H9 (cell line): ENCODE measurements around the gene LETM1. TPM values are rescaled to one million over a fixed set of nuclear protein-coding genes. Genes with fewer than 3 reads are reported as not detected.

Experiments used
- DNase-seq: peaks from one replicate; pipeline ENCODE4 v3.0.0-alpha.2; 2017
- H2AFZ ChIP-seq: one replicate; pipeline ENCODE4 v1.6.1; 2013; ENCODE audit warnings: mild to moderate bottlenecking, low read length, control low read depth, moderate library complexity
- H2AK5ac ChIP-seq: 2 replicates; pipeline ENCODE4 v1.6.1; 2013; ENCODE audit warnings: low read length, control low read depth, mixed read lengths; ENCODE audit not compliant: insufficient read length
- H2BK120ac ChIP-seq: one replicate; pipeline ENCODE4 v1.6.1; 2013; ENCODE audit warnings: low read depth, mild to moderate bottlenecking, low read length, control low read depth, inconsistent platforms; ENCODE audit not compliant: poor library complexity, severe bottlenecking
- H2BK12ac ChIP-seq: 2 replicates; pipeline ENCODE4 v1.6.1; 2013; ENCODE audit warnings: low read length, control low read depth, mixed read lengths, low read depth; ENCODE audit not compliant: insufficient read length
- H2BK15ac ChIP-seq: 2 replicates; pipeline ENCODE4 v1.6.1; 2013; ENCODE audit warnings: low read depth, low read length, control low read depth
- H2BK20ac ChIP-seq: one replicate; pipeline ENCODE4 v1.6.1; 2013; ENCODE audit warnings: low read depth, mild to moderate bottlenecking, low read length, control low read depth, inconsistent platforms; ENCODE audit not compliant: poor library complexity, severe bottlenecking
- H2BK5ac ChIP-seq: 2 replicates; pipeline ENCODE4 v1.6.1; 2013; ENCODE audit warnings: low read length, control low read depth, mixed read lengths; ENCODE audit not compliant: insufficient read length
- H3K14ac ChIP-seq: 2 replicates; pipeline ENCODE4 v1.6.1; 2013; ENCODE audit warnings: low read length, control low read depth; ENCODE audit not compliant: insufficient read depth
- H3K18ac ChIP-seq: 2 replicates; pipeline ENCODE4 v1.6.1; 2013; ENCODE audit warnings: low read depth, mild to moderate bottlenecking, mixed read lengths, low read length, control low read depth; ENCODE audit not compliant: insufficient read length
- H3K23ac ChIP-seq: 2 replicates; pipeline ENCODE4 v1.6.1; 2013; ENCODE audit warnings: low read length, control low read depth, mixed read lengths, low read depth; ENCODE audit not compliant: insufficient read length
- H3K23me2 ChIP-seq: 2 replicates; pipeline ENCODE4 v1.6.1; 2013; ENCODE audit warnings: low read depth, mild to moderate bottlenecking, mixed read lengths, low read length, control low read depth; ENCODE audit not compliant: insufficient read length, poor library complexity, severe bottlenecking
- H3K27ac ChIP-seq: 2 replicates; pipeline ENCODE4 v1.5.1; 2013; ENCODE audit warnings: low read length, control low read depth, mixed read lengths, low read depth; ENCODE audit not compliant: insufficient read length
- H3K27me3 ChIP-seq: 2 replicates; pipeline ENCODE4 v1.6.1; 2013; ENCODE audit warnings: low read length, control low read depth, inconsistent platforms; ENCODE audit not compliant: insufficient read depth
- H3K4ac ChIP-seq: 2 replicates; pipeline ENCODE4 v1.6.1; 2013; ENCODE audit warnings: low read depth, mild to moderate bottlenecking, control low read depth, inconsistent platforms, low read length, moderate library complexity
- H3K4me1 ChIP-seq: 2 replicates; pipeline ENCODE4 v1.6.1; 2013; ENCODE audit warnings: low read length, control low read depth, inconsistent platforms; ENCODE audit not compliant: insufficient read depth
- H3K4me2 ChIP-seq: 2 replicates; pipeline ENCODE4 v1.6.1; 2013; ENCODE audit warnings: low read length, control low read depth, mixed read lengths; ENCODE audit not compliant: insufficient read length, insufficient read depth
- H3K56ac ChIP-seq: 2 replicates; pipeline ENCODE4 v1.6.1; 2013; ENCODE audit warnings: low read depth, mild to moderate bottlenecking, mixed read lengths, low read length, control low read depth; ENCODE audit not compliant: insufficient read length
- H3K79me1 ChIP-seq: 2 replicates; pipeline ENCODE4 v1.6.1; 2013; ENCODE audit warnings: low read depth, mild to moderate bottlenecking, moderate library complexity, low read length, control low read depth, inconsistent platforms; ENCODE audit not compliant: insufficient read depth, poor library complexity, severe bottlenecking
- H3K79me2 ChIP-seq: 2 replicates; pipeline ENCODE4 v1.6.1; 2013; ENCODE audit warnings: low read length, control low read depth, inconsistent platforms; ENCODE audit not compliant: insufficient read depth
- H3K9ac ChIP-seq: 2 replicates; pipeline ENCODE4 v1.6.1; 2013; ENCODE audit warnings: low read length, control low read depth, mixed read lengths; ENCODE audit not compliant: insufficient read length; ENCODE audit errors: extremely low read depth
- H3K9me3 ChIP-seq: one replicate; pipeline ENCODE4 v1.6.1; 2013; ENCODE audit warnings: low read depth, low read length, inconsistent platforms; ENCODE audit not compliant: control insufficient read depth
- H3T11ph ChIP-seq: one replicate; pipeline ENCODE4 v1.6.1; 2013; ENCODE audit warnings: mild to moderate bottlenecking, low read length, control low read depth, inconsistent platforms
- H4K20me1 ChIP-seq: one replicate; pipeline ENCODE4 v1.6.1; 2013; ENCODE audit not compliant: control insufficient read depth, insufficient read length, insufficient read depth
- H4K5ac ChIP-seq: 2 replicates; pipeline ENCODE4 v1.6.1; 2013; ENCODE audit warnings: low read depth, mild to moderate bottlenecking, mixed read lengths, low read length, control low read depth; ENCODE audit not compliant: insufficient read length
- H4K8ac ChIP-seq: replicated peaks from 2 replicates; pipeline ENCODE4 v1.6.1; 2013; ENCODE audit warnings: low read length, control low read depth, mixed read lengths, low read depth; ENCODE audit not compliant: insufficient read length
- H4K91ac ChIP-seq: 2 replicates; pipeline ENCODE4 v1.6.1; 2013; ENCODE audit warnings: low read depth, mild to moderate bottlenecking, moderate library complexity, mixed read lengths, low read length, control low read depth; ENCODE audit not compliant: insufficient read length
- H3K27ac Mint-ChIP-seq, 3 experiments: 2 replicates in 2 of 3; 3 replicates in 1 of 3; pipeline ENCODE4 v1.8.0; 2020 to 2021; ENCODE audit warnings: mixed read lengths in 3 of 3, mild to moderate bottlenecking in 1 of 3, moderate library complexity in 1 of 3
- H3K27me3 Mint-ChIP-seq: 2 replicates; pipeline ENCODE4 v1.8.0; 2021; ENCODE audit warnings: low read depth, mild to moderate bottlenecking, moderate library complexity, mixed read lengths
- H3K36me3 Mint-ChIP-seq, 3 experiments: 2 replicates in 2 of 3; 3 replicates in 1 of 3; pipeline ENCODE4 v1.8.0; 2020 to 2021; ENCODE audit warnings: low read depth in 3 of 3, mixed read lengths in 3 of 3; ENCODE audit not compliant: insufficient read depth in 1 of 3
- H3K4me1 Mint-ChIP-seq, 2 experiments: 2 replicates each; pipeline ENCODE4 v1.8.0; 2020; ENCODE audit warnings: mixed read lengths in 2 of 2
- H3K4me3 Mint-ChIP-seq, 2 experiments: 2 replicates in 1 of 2; 3 replicates in 1 of 2; pipeline ENCODE4 v1.8.0; 2020 to 2021; ENCODE audit warnings: mild to moderate bottlenecking in 2 of 2, mixed read lengths in 2 of 2, moderate library complexity in 1 of 2
- H3K9me3 Mint-ChIP-seq, 2 experiments: 2 replicates in 1 of 2; 3 replicates in 1 of 2; pipeline ENCODE4 v1.8.0; 2020; ENCODE audit warnings: mild to moderate bottlenecking in 2 of 2, mixed read lengths in 2 of 2, moderate library complexity in 1 of 2
- WGBS: extraction: QIAGEN DNeasy Blood & Tissue Kit; methylation state at CpG from one replicate; pipeline ENCODE4 v1.1.7; 2013; ENCODE audit warnings: missing lambda C conversion rate, low lambda C conversion rate, mixed read lengths; ENCODE audit not compliant: insufficient read length; ENCODE audit errors: extremely low coverage; 5-methylcytosine and 5-hydroxymethylcytosine counted together
- total RNA-seq: library from RNA; stranded (reverse); gene quantifications from 2 replicates; pipeline ENCODE4 v1.2.1, GENCODE V29; 2021
- TF ChIP-seq, protein P1 (sequence below): fragments of 200-600 bp; sonication (generic); conservative IDR thresholded peaks from 3 replicates; pipeline ENCODE4 v1.8.0; 2021; ENCODE audit warnings: antibody characterized with exemption, mild to moderate bottlenecking

Gene LETM1
- total RNA-seq, 1 experiment from 2014 or later = 43.4 TPM

- no peak overlapping the region for H2AFZ ChIP-seq
- H3K4me1 ChIP-seq = no peaks in the 10 kb centered on the region
- H2BK20ac ChIP-seq = no peak overlapping the region
- peaks cover 7% of the 10 kb centered on the region for H3K23me2 ChIP-seq
- no peak for DNase-seq
- no peak overlapping the region for H3K9ac ChIP-seq
- H4K20me1 ChIP-seq = no peaks in the 10 kb centered on the region
- peaks cover 0 to 11% of the 10 kb centered on the region in 2 experiments; a peak in 1 of 4 replicates for H3K4me1 Mint-ChIP-seq
- H2BK12ac ChIP-seq = no peak overlapping the region
- H2BK120ac ChIP-seq = no peak overlapping the region
- no peak overlapping the region for H4K5ac ChIP-seq
- no peak overlapping the region for H4K91ac ChIP-seq
- H2AK5ac ChIP-seq = no peak overlapping the region
- no peaks in the 10 kb centered on the region for H3K9me3 Mint-ChIP-seq
- H3K27me3 Mint-ChIP-seq = peaks cover 18% of the 10 kb centered on the region
- H3K4ac ChIP-seq = no peak overlapping the region
- no peak overlapping the region for H3T11ph ChIP-seq
- no peak overlapping the region for H3K4me2 ChIP-seq
- no peak overlapping the region for H3K18ac ChIP-seq
- H3K79me2 ChIP-seq = no peaks in the 10 kb centered on the region
- no peaks in the 10 kb centered on the region for H3K79me1 ChIP-seq
- no peak overlapping the region for H2BK5ac ChIP-seq
- H3K14ac ChIP-seq = no peak overlapping the region
- no peak overlapping the region for H3K56ac ChIP-seq
- no peak overlapping the region for H2BK15ac ChIP-seq
- H3K9me3 ChIP-seq = no peaks in the 10 kb centered on the region
- WGBS = no CpG with 5 or more reads among the region's 14 CpGs
- H3K27ac Mint-ChIP-seq = no peak overlapping the region
- H3K27me3 ChIP-seq = peaks cover 2% of the 10 kb centered on the region; the same call in 1 of the 2 replicates
- no peak overlapping the region for H4K8ac ChIP-seq
- H3K36me3 Mint-ChIP-seq = peaks cover 1 to 24% (median 17%) of the 10 kb centered on the region in 3 experiments; a peak in 5 of 7 replicates
- H3K27ac ChIP-seq = no peak overlapping the region
- no peak overlapping the region for H3K23ac ChIP-seq
- TF ChIP-seq, protein P1, sequence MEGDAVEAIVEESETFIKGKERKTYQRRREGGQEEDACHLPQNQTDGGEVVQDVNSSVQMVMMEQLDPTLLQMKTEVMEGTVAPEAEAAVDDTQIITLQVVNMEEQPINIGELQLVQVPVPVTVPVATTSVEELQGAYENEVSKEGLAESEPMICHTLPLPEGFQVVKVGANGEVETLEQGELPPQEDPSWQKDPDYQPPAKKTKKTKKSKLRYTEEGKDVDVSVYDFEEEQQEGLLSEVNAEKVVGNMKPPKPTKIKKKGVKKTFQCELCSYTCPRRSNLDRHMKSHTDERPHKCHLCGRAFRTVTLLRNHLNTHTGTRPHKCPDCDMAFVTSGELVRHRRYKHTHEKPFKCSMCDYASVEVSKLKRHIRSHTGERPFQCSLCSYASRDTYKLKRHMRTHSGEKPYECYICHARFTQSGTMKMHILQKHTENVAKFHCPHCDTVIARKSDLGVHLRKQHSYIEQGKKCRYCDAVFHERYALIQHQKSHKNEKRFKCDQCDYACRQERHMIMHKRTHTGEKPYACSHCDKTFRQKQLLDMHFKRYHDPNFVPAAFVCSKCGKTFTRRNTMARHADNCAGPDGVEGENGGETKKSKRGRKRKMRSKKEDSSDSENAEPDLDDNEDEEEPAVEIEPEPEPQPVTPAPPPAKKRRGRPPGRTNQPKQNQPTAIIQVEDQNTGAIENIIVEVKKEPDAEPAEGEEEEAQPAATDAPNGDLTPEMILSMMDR = no peak
- H3K4me3 Mint-ChIP-seq = no peak overlapping the region; a peak in 1 of 5 replicates
These were observed 59.3 kb downstream of the LETM1 start for GRCh38 chr4:1796486-1797204.
